ENCODE measurements around the gene PSG1. TPM values are rescaled to one million over a fixed set of nuclear protein-coding genes. Genes with fewer than 3 reads are reported as not detected.
"Not testable (repeated sequence)": the region's sequence is repeated elsewhere in the genome, so short reads cannot be mapped to it uniquely, and the experiment has no call there.

PSG1 gene
- total RNA-seq, result 0.96 TPM
- polyA plus RNA-seq, result not detected

DNA sequence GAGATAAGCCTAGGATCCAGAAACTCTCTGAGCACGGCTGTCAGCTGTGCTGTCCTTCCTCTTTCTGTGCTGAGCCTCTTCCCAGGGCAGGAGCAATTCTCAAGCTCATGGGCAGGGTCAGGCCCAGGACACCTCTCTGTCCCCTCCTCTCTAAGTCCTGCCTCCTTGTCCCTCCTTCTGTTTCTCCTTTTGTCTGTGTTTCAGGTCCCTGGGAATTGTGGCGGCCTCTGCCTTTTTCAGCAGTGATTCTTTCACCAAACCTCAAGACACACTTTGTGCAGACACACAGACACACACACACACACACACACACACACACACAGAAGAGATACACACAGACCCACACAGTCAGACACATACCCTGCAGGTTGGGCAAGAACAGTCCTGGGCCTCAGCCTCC lies at the start of gene PSG1:
Gene PSG1, minus strand, starts transcription at position 101 of the 400 bp plus-strand sequence. CDS start 132 bp downstream, outside the sequence.
- ATAC-seq (ENCODE audit: low read depth in 2 of 2) (no peak), DNase-seq (no peak)
- no peaks in the 10 kb centered on the region for H3K36me3 Mint-ChIP-seq
- H3K4me1 Mint-ChIP-seq, result no peaks in the 10 kb centered on the region
- no peaks in the 10 kb centered on the region for H3K9me3 ChIP-seq (ENCODE audit: control insufficient read depth in 2 of 2, low read length in 2 of 2)
- no peaks in the 10 kb centered on the region for H3K27me3 ChIP-seq (ENCODE audit: control insufficient read depth, insufficient read depth, low read length)
- H3K36me3 ChIP-seq (ENCODE audit: control insufficient read depth, insufficient read depth, low read length), result no peaks in the 10 kb centered on the region
- no peak within 1 kb of the TSS for H3K4me3 ChIP-seq (ENCODE audit: low read depth, low read length)
- no peak within 1 kb of the TSS for H3K4me3 Mint-ChIP-seq
- peaks cover 0 to 2% (median 0%) of the 10 kb centered on the region in 7 donors for H3K9me3 Mint-ChIP-seq
- H3K4me1 ChIP-seq (ENCODE audit: control insufficient read depth, insufficient read depth, low read length, poor library complexity, severe bottlenecking), result no peaks in the 10 kb centered on the region
- peaks cover 13% of the 10 kb centered on the region for H3K27me3 Mint-ChIP-seq
- no peak within 1 kb of the TSS for H3K27ac ChIP-seq (ENCODE audit: insufficient read depth, low read length, poor library complexity, severe bottlenecking)
- peak within 1 kb of the TSS in 1 of 3 donors; percentile 10 for H3K27ac Mint-ChIP-seq

DNA sequence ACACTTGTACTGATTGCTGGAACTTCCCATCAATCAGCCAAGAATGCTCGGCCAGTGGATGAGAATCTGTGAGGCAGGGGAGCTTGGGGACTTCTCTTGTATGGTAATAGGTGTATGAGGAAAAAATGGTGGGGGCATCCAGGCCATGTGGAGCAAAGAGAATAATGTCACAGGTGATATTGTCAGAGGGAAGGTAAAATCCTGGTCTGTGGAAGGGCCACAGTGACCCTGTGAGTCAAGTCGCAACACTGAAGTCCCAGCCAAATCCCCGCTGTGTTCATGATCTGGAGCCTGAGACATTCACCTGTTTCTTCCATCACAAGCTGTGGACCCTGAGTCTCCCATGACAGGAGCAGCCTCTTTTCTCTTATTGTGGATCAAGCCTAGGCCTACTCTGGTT lies 49.4 kb upstream of the PSG1 start:
- DNase-seq, result no peak
- Mint-ChIP-seq H3K27ac (no peak overlapping the region), H3K4me1 (no peaks in the 10 kb centered on the region), H3K27me3 (no peaks in the 10 kb centered on the region), H3K9me3 (peaks cover 0 to 1% (median 0%) of the 10 kb centered on the region in 7 donors), H3K4me3 (no peak overlapping the region), H3K36me3 (no peaks in the 10 kb centered on the region)
- no peaks in the 10 kb centered on the region for H3K36me3 ChIP-seq (ENCODE audit: control insufficient read depth, insufficient read depth, low read length)
- H3K27me3 ChIP-seq (ENCODE audit: control insufficient read depth, insufficient read depth, low read length), result no peaks in the 10 kb centered on the region
- no peaks in the 10 kb centered on the region for H3K9me3 ChIP-seq (ENCODE audit: control insufficient read depth in 2 of 2, low read length in 2 of 2)
- no peak overlapping the region for H3K4me3 ChIP-seq (ENCODE audit: low read depth, low read length)
- no peak for ATAC-seq (ENCODE audit: low read depth in 2 of 2)
- H3K4me1 ChIP-seq (ENCODE audit: control insufficient read depth, insufficient read depth, low read length, poor library complexity, severe bottlenecking), result no peaks in the 10 kb centered on the region
- no peak overlapping the region for H3K27ac ChIP-seq (ENCODE audit: insufficient read depth, low read length, poor library complexity, severe bottlenecking)

DNA sequence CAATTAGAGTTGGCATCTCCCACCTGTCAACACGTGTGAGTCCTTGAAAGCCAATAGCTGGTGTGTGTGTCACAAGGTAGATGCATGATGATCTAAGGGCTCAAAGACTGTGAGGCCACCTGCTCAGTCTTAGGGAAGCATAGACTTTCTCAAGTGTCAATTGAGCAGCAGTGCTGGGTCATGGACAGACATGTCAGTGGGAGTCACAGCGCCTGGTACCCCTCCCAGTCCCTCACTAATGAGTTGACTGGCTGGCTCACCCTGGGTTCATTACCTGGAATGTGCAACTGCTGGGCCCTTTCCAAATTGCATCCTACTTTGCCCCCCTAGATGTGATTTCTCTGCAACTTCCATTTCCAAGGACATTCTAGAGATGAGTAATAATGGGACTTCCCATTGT lies 47.3 kb upstream of the PSG1 start:
- no peaks in the 10 kb centered on the region for H3K9me3 ChIP-seq (ENCODE audit: control insufficient read depth in 2 of 2, low read length in 2 of 2)
- Mint-ChIP-seq H3K4me1 (no peaks in the 10 kb centered on the region), H3K4me3 (no peak overlapping the region), H3K27ac (no peak overlapping the region), H3K9me3 (no peaks in the 10 kb centered on the region), H3K27me3 (peaks cover 8% of the 10 kb centered on the region), H3K36me3 (no peaks in the 10 kb centered on the region)
- no peaks in the 10 kb centered on the region for H3K36me3 ChIP-seq (ENCODE audit: control insufficient read depth, insufficient read depth, low read length)
- H3K27ac ChIP-seq (ENCODE audit: insufficient read depth, low read length, poor library complexity, severe bottlenecking), result no peak overlapping the region
- ATAC-seq (ENCODE audit: low read depth in 2 of 2) (no peak), DNase-seq (no peak)
- H3K27me3 ChIP-seq (ENCODE audit: control insufficient read depth, insufficient read depth, low read length), result no peaks in the 10 kb centered on the region
- H3K4me1 ChIP-seq (ENCODE audit: control insufficient read depth, insufficient read depth, low read length, poor library complexity, severe bottlenecking), result no peaks in the 10 kb centered on the region
- no peak overlapping the region for H3K4me3 ChIP-seq (ENCODE audit: low read depth, low read length)

DNA sequence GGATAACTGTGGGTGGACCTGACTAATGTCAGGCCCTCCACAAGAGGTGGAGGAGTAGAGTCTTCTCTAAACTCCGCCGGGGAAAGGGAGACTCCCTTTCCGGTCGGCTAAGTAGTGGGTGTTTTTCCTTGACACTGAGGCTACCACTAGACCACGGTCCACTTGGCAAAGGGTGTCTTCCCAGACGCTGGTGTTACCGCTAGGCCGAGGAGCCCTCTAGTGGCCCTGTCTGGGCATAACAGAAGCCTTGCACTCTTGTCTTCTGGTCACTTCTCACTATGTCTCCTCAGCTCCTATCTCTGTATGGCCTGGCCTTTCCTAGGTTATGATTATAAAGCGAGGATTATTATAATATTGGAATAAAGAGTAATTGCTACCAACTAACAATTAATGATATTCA lies 43.6 kb upstream of the PSG1 start:
- H3K4me3 Mint-ChIP-seq; H3K27me3 Mint-ChIP-seq; H3K27ac ChIP-seq (ENCODE audit: insufficient read depth, low read length, poor library complexity, severe bottlenecking); H3K27me3 ChIP-seq (ENCODE audit: control insufficient read depth, insufficient read depth, low read length); H3K27ac Mint-ChIP-seq; H3K9me3 Mint-ChIP-seq; H3K36me3 Mint-ChIP-seq; H3K4me3 ChIP-seq (ENCODE audit: low read depth, low read length); ATAC-seq (ENCODE audit: low read depth in 2 of 2); H3K9me3 ChIP-seq (ENCODE audit: control insufficient read depth in 2 of 2, low read length in 2 of 2); H3K4me1 ChIP-seq (ENCODE audit: control insufficient read depth, insufficient read depth, low read length, poor library complexity, severe bottlenecking); H3K4me1 Mint-ChIP-seq; H3K36me3 ChIP-seq (ENCODE audit: control insufficient read depth, insufficient read depth, low read length): not testable (repeated sequence)
- peak in 1 of 3 donors; percentile 9 for DNase-seq

DNA sequence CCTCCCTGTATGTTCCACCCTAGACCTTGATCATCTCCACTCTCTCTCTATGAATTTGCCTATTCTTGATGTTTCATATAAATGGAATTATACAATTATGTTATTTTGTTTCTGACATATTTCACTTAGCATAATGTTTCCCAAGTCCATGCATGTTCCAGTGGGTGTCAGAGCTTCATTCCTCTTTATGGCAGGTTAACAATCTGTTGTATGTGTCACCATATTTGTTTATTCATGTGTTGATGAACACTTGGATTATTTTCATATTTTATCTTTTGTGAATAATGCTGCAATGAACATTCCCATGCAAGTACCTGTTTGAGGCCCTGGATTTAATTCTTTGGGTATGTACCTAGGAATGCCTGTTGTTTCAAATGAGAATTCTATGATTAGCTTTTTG lies 41.5 kb upstream of the PSG1 start:
- not testable (repeated sequence) for H3K27me3 Mint-ChIP-seq; H3K36me3 ChIP-seq (ENCODE audit: control insufficient read depth, insufficient read depth, low read length); H3K9me3 ChIP-seq (ENCODE audit: control insufficient read depth in 2 of 2, low read length in 2 of 2); H3K27me3 ChIP-seq (ENCODE audit: control insufficient read depth, insufficient read depth, low read length); H3K36me3 Mint-ChIP-seq; DNase-seq; H3K27ac Mint-ChIP-seq; H3K9me3 Mint-ChIP-seq; H3K4me3 Mint-ChIP-seq; H3K4me3 ChIP-seq (ENCODE audit: low read depth, low read length); H3K4me1 Mint-ChIP-seq; ATAC-seq (ENCODE audit: low read depth in 2 of 2); H3K27ac ChIP-seq (ENCODE audit: insufficient read depth, low read length, poor library complexity, severe bottlenecking); H3K4me1 ChIP-seq (ENCODE audit: control insufficient read depth, insufficient read depth, low read length, poor library complexity, severe bottlenecking)

DNA sequence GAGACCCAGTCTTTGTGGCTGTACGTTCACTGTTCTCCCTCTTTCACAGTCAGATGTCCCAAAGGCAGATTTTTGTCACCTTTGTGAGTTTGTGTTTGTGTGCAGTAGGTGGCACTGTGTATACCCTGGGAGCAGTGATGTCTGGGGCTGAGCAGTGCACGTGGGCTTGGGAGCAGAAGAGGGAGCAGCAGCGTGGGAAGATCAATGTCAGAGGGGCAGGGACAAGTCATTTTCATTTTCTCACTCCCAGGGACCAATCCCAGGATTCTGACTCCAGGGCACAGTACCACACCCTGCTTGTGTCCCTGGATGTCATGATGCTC lies 40.2 kb upstream of the PSG1 start:
- Histone ChIP-seq H3K27me3 (ENCODE audit: control insufficient read depth, insufficient read depth, low read length) (no peaks in the 10 kb centered on the region), H3K4me3 (ENCODE audit: low read depth, low read length) (no peak overlapping the region), H3K9me3 (ENCODE audit: control insufficient read depth in 2 of 2, low read length in 2 of 2) (no peaks in the 10 kb centered on the region), H3K36me3 (ENCODE audit: control insufficient read depth, insufficient read depth, low read length) (no peaks in the 10 kb centered on the region), H3K27ac (ENCODE audit: insufficient read depth, low read length, poor library complexity, severe bottlenecking) (no peak overlapping the region), H3K4me1 (ENCODE audit: control insufficient read depth, insufficient read depth, low read length, poor library complexity, severe bottlenecking) (no peaks in the 10 kb centered on the region)
- H3K4me3 Mint-ChIP-seq, result no peak overlapping the region
- peaks cover 0 to 5% (median 0%) of the 10 kb centered on the region in 7 donors for H3K9me3 Mint-ChIP-seq
- H3K4me1 Mint-ChIP-seq, result no peaks in the 10 kb centered on the region
- no peak for DNase-seq
- H3K27ac Mint-ChIP-seq, result no peak overlapping the region
- H3K36me3 Mint-ChIP-seq, result no peaks in the 10 kb centered on the region
- peaks cover 8% of the 10 kb centered on the region for H3K27me3 Mint-ChIP-seq
- no peak for ATAC-seq (ENCODE audit: low read depth in 2 of 2)

DNA sequence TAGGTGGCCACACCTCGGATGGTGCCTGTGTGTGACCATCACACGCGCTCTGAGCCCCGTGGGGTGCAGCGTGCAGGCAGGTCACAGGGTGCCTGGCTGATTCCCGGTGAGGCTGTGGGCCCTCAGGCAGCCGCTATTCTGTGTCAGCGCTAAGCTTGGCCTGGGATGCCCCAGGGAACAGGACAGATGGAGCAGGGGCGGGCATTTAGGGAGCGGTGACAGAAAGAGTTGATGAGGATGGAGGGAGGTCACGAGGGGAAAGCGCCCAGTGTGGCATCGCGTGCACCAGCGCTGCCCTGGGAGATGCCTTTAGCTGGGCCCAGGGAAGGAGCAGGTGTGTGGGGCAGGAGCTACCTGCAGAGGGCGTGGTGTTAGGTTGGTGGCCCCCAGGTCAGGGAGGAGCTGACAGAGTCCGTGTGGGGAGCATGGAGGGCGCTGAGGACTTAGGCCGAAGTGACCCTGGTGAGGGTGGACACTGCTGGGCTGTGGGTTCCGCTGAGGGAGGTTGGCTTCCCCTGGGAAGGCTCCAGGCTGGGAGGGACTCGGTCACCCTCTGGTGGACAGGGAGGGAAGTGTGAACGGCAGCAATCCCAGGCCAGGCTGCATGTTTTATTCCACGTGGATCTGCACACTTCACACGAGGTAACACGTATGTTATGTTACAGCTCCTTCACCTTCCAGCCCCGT lies 39.7 kb upstream of the PSG1 start:
- not testable (repeated sequence) for H3K4me1 Mint-ChIP-seq; DNase-seq; H3K9me3 ChIP-seq (ENCODE audit: control insufficient read depth in 2 of 2, low read length in 2 of 2); ATAC-seq (ENCODE audit: low read depth in 2 of 2); H3K27ac Mint-ChIP-seq; H3K27me3 Mint-ChIP-seq; H3K4me3 ChIP-seq (ENCODE audit: low read depth, low read length); H3K27me3 ChIP-seq (ENCODE audit: control insufficient read depth, insufficient read depth, low read length); H3K9me3 Mint-ChIP-seq; H3K27ac ChIP-seq (ENCODE audit: insufficient read depth, low read length, poor library complexity, severe bottlenecking); H3K36me3 ChIP-seq (ENCODE audit: control insufficient read depth, insufficient read depth, low read length); H3K36me3 Mint-ChIP-seq; H3K4me3 Mint-ChIP-seq; H3K4me1 ChIP-seq (ENCODE audit: control insufficient read depth, insufficient read depth, low read length, poor library complexity, severe bottlenecking)

DNA sequence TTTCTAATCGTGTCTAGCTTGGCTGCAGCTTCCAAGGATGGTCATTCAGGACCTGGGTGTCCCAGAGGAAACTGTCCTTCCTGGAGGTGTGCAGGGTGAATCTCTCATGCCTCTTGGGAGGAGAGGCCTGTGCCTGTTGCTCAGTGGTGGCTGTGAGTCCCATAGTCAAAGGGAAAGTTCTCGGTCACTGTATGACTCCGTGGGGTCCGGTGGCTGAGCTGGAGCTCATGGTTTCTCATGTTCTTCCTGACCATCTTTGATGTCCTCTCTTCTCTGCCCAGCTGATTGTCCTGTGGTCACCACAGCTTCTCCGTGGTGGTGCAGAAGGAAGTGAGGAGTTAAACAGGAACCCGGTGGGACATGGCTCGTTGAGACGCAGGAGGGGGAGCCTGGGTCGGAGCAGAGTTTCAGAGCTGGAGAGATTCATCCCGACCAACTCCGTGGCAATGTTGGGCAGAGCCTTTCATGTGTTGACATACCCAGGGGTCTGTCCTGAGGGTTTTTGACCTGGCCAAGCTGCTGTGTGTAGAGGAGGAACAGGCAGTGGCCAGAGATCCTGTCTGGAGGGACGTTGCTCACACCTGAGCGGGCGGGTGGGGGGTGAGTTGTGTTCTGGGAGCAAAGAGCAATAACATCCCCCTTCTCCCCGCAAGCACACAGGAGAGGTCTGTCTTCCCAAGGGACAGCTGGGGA lies 39.0 kb upstream of the PSG1 start:
- not testable (repeated sequence) for H3K36me3 ChIP-seq (ENCODE audit: control insufficient read depth, insufficient read depth, low read length); H3K4me3 ChIP-seq (ENCODE audit: low read depth, low read length); H3K4me1 Mint-ChIP-seq; H3K9me3 ChIP-seq (ENCODE audit: control insufficient read depth in 2 of 2, low read length in 2 of 2); H3K4me3 Mint-ChIP-seq; H3K36me3 Mint-ChIP-seq; DNase-seq; H3K4me1 ChIP-seq (ENCODE audit: control insufficient read depth, insufficient read depth, low read length, poor library complexity, severe bottlenecking); H3K27me3 ChIP-seq (ENCODE audit: control insufficient read depth, insufficient read depth, low read length); H3K27me3 Mint-ChIP-seq; ATAC-seq (ENCODE audit: low read depth in 2 of 2); H3K9me3 Mint-ChIP-seq; H3K27ac Mint-ChIP-seq; H3K27ac ChIP-seq (ENCODE audit: insufficient read depth, low read length, poor library complexity, severe bottlenecking)

All from CD4-positive, CD25-positive, alpha-beta regulatory T cell (primary cell).